Esophagus squamous epithelium (tissue), 5 donors: ENCODE data around the gene PA2G4. TPM values are rescaled to one million over a fixed set of nuclear protein-coding genes. Genes with fewer than 3 reads are reported as not detected.
A peak's percentile ranks its signal among the peaks of the same experiment; 100 is the strongest.
"Not testable (repeated sequence)": the region's sequence is repeated elsewhere in the genome, so short reads cannot be mapped to it uniquely, and the experiment has no call there.

ENCODE experiments used
- DNase-seq: peaks from one replicate; lab custom pipeline; 2025; lab: John Stamatoyannopoulos, UW
- H3K27ac ChIP-seq, 4 donors: fragments of 200-600 bp; sonication (generic); one replicate each; pipeline ENCODE4 v1.5.1; 2016 to 2019; ENCODE audit warnings: mild to moderate bottlenecking in 1 of 4
- H3K27me3 ChIP-seq, 4 donors: fragments of 200-600 bp; sonication (generic); 1 replicate in 3 of 4; 2 replicates in 1 of 4; pipeline versions ENCODE4 v1.5.1 to v1.6.0; 2017 to 2021; ENCODE audit warnings: antibody characterized with exemption in 1 of 4
- H3K36me3 ChIP-seq, 3 donors: fragments of 200-600 bp; sonication (generic); one replicate each; pipeline ENCODE4 v1.5.1; 2016 to 2019
- H3K4me1 ChIP-seq, 3 donors: fragments of 200-600 bp; sonication (generic); one replicate each; pipeline ENCODE4 v1.5.1; 2017 to 2019
- H3K4me3 ChIP-seq, 4 donors: fragments of 200-600 bp; sonication (generic); 1 replicate in 3 of 4; 2 replicates in 1 of 4; pipeline ENCODE4 v1.5.1; 2016 to 2019; ENCODE audit warnings: mild to moderate bottlenecking in 2 of 4, moderate library complexity in 1 of 4
- H3K9me3 ChIP-seq, 3 donors: fragments of 200-600 bp; sonication (generic); one replicate each; pipeline ENCODE4 v1.5.1; 2016 to 2019
- CTCF ChIP-seq, 6 experiments: fragments of 450-650 bp in 4 of 6; fragments of 200-600 bp in 2 of 6; sonication (generic) in 2 of 6; IDR thresholded peaks; one replicate each; pipeline ENCODE4 v1.5.1; 2016 to 2019; ENCODE audit warnings: antibody characterized with exemption in 6 of 6, mild to moderate bottlenecking in 4 of 6, moderate library complexity in 4 of 6
- POLR2A ChIP-seq, 4 donors: fragments of 450-650 bp; IDR thresholded peaks; one replicate each; pipeline ENCODE4 v1.6.1; 2017; ENCODE audit warnings: antibody characterized with exemption in 4 of 4, mild to moderate bottlenecking in 4 of 4, moderate library complexity in 3 of 4
- WGBS, 2 donors: methylation state at CpG; one replicate each; pipeline ENCODE4 v1.1.5; 2018; 5-methylcytosine and 5-hydroxymethylcytosine counted together
- intact Hi-C: fragments of 100-400 bp; cut with DNase I; formaldehyde crosslinking; loops from one replicate; pipeline ENCODE4 v1.15.0; 2022
- total RNA-seq, 4 donors: library from RNA; depleted of rRNA; stranded (reverse); fragments of >200 nt; gene quantifications; one replicate each; pipeline ENCODE4 v1.1.0, GENCODE V29; 2016
- donor health status: DM: yes; HTN: yes; CAD: no.

The PA2G4 gene
- total RNA-seq, 4 donors from 2014 or later = 89.3 to 206 (median 176) TPM

GRCh38 chr12:56074396-56074795 is 30.0 kb upstream of the PA2G4 start:
- no peak for DNase-seq
- Histone ChIP-seq H3K36me3 (no peaks in the 10 kb centered on the region), H3K4me3 (no peak overlapping the region), H3K9me3 (no peaks in the 10 kb centered on the region), H3K4me1 (peaks cover 0 to 15% (median 0%) of the 10 kb centered on the region in 3 donors), H3K27me3 (no peaks in the 10 kb centered on the region), H3K27ac (no peak overlapping the region)
- TF ChIP-seq CTCF (IDR thresholded peaks at IDR 0.05) (no peak), POLR2A (IDR thresholded peaks at IDR 0.05) (no peak)
- intact Hi-C loops = no loop called here
- WGBS, 2 donors = 78 to 82% methylated on average over 5 of the region's 5 CpGs

DNA sequence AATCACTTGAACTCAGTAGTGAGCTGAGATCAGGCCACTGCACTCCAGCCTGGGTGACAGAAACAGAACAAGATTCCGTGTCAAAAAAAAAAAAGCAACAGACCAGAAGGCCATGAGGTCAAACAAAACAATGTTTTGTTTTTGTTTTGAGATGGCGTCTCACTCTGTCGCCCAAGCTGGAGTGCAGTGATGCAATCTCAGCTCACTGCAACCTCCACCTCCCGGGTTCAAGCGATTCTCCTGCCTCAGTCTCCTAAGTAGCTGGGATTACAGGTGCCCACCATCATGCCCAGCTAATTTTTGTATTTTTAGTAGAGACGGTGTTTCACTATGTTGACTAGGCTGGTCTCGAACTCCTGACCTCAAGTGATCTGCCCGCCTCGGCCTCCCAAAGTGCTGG is 26.4 kb upstream of the PA2G4 start:
- 77 to 94% methylated on average over 8 to 9 of the region's 9 CpGs for WGBS, 2 donors

DNA sequence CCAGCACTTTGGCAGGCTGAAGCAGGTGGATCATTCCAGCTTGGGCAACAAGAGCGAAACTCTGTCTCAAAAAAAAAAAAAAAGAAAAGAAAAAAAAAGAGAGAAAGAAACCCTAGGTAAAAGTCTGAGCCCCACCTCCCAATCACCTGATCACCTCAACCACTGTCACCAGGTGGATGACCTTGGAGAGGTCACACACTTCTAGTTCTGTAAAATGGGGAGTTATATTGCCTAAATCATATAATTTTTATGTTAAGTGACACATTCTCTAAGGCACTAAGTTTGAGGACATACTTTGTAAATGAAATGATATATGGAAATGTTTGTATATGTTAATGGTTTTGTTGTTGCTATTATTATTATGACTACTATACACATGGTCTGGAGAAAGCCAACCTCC is 25.9 kb upstream of the PA2G4 start:
- no peak for DNase-seq
- intact Hi-C loops = no loop called here
- Histone ChIP-seq H3K27me3 (peaks cover 0 to 12% (median 0%) of the 10 kb centered on the region in 4 donors), H3K36me3 (peaks cover 0 to 15% (median 0%) of the 10 kb centered on the region in 3 donors), H3K4me1 (peaks cover 4 to 53% (median 6%) of the 10 kb centered on the region in 3 donors), H3K27ac (peak overlapping the region; percentile 90 to 99 (median 94)), H3K9me3 (no peaks in the 10 kb centered on the region), H3K4me3 (peak overlapping the region in 2 of 4 donors; percentile 67 to 81)
- TF ChIP-seq CTCF (IDR thresholded peaks at IDR 0.05) (no peak), POLR2A (IDR thresholded peaks at IDR 0.05) (no peak)
- WGBS, 2 donors = 80 to 100% methylated on average over 1 of the region's 1 CpG

More for the DNA sequence above, 26.4 kb upstream of the PA2G4 start:
- Histone ChIP-seq H3K27me3 (peaks cover 0 to 12% (median 0%) of the 10 kb centered on the region in 4 donors), H3K27ac (peak overlapping the region in 2 of 4 donors; percentile 91 to 99), H3K4me1 (peaks cover 4 to 49% (median 6%) of the 10 kb centered on the region in 3 donors)
- H3K36me3 ChIP-seq, H3K9me3 ChIP-seq, intact Hi-C loops, DNase-seq, H3K4me3 ChIP-seq: not testable (repeated sequence)

- Histone ChIP-seq H3K4me3 (peak overlapping the region; percentile 67 to 82 (median 78)), H3K36me3 (peaks cover 0 to 22% (median 0%) of the 10 kb centered on the region in 3 donors), H3K27me3 (peaks cover 0 to 12% (median 0%) of the 10 kb centered on the region in 4 donors), H3K9me3 (no peaks in the 10 kb centered on the region), H3K27ac (peak overlapping the region; percentile 90 to 99 (median 94)), H3K4me1 (peaks cover 4 to 60% (median 6%) of the 10 kb centered on the region in 3 donors)
- TF ChIP-seq POLR2A (IDR thresholded peaks at IDR 0.05) (peak in 1 of 4 donors; percentile 14), CTCF (IDR thresholded peaks at IDR 0.05) (peak; percentile 18 to 94 (median 82))
- DNase-seq = no peak
- intact Hi-C loops = no loop called here
- 1 to 7% methylated on average over 27 to 39 of the region's 50 CpGs for WGBS, 2 donors
Observed at GRCh38 chr12:56078931-56079722, 25.2 kb upstream of the PA2G4 start.

- Histone ChIP-seq H3K36me3 (peaks cover 0 to 30% (median 0%) of the 10 kb centered on the region in 3 donors), H3K27me3 (peaks cover 0 to 12% (median 0%) of the 10 kb centered on the region in 4 donors), H3K27ac (peak within 1 kb of the TSS; percentile 90 to 99 (median 94)), H3K4me1 (peaks cover 4 to 63% (median 6%) of the 10 kb centered on the region in 3 donors), H3K4me3 (peak within 1 kb of the TSS; percentile 67 to 82 (median 78)), H3K9me3 (no peaks in the 10 kb centered on the region)
- TF ChIP-seq POLR2A (IDR thresholded peaks at IDR 0.05) (peak in 2 of 4 donors; percentile 36 to 63), CTCF (IDR thresholded peaks at IDR 0.05) (peak in 3 of 6 experiments; percentile 18 to 48 (median 32))
- no peak for DNase-seq
- intact Hi-C loops = no loop called here
- 1% methylated on average over 15 to 29 of the region's 59 CpGs for WGBS, 2 donors
Observed at GRCh38 chr12:56079723-56080555, 24.4 kb upstream of the PA2G4 start, which contains the start of gene ERBB3. TSS of gene ERBB3 (plus strand) at chr12:56080165. CDS start at chr12:56080301, 136 bp downstream.
